Nephron progenitor cell (in vitro differentiated cells): ENCODE data around the gene MEIOB.
"Not testable (repeated sequence)": the region's sequence is repeated elsewhere in the genome, so short reads cannot be mapped to it uniquely, and the experiment has no call there.

ENCODE experiments used
- DNase-seq: peaks from one replicate; pipeline ENCODE4 v3.0.0; 2021
- H3K27ac Mint-ChIP-seq: 2 replicates; pipeline ENCODE4 v1.8.0; 2021; ENCODE audit warnings: mild to moderate bottlenecking, moderate library complexity, mixed read lengths
- H3K27me3 Mint-ChIP-seq: 2 replicates; pipeline ENCODE4 v1.8.0; 2021; ENCODE audit warnings: mild to moderate bottlenecking, low read depth, mixed read lengths; ENCODE audit not compliant: poor library complexity
- H3K36me3 Mint-ChIP-seq: 2 replicates; pipeline ENCODE4 v1.8.0; 2021; ENCODE audit warnings: low read depth, mixed read lengths
- H3K4me1 Mint-ChIP-seq: 2 replicates; pipeline ENCODE4 v1.8.0; 2021; ENCODE audit warnings: mixed read lengths
- H3K4me3 Mint-ChIP-seq: 2 replicates; pipeline ENCODE4 v1.8.0; 2021; ENCODE audit warnings: mild to moderate bottlenecking, moderate library complexity, mixed read lengths
- H3K9me3 Mint-ChIP-seq: 2 replicates; pipeline ENCODE4 v1.8.0; 2021; ENCODE audit warnings: mild to moderate bottlenecking, moderate library complexity, mixed read lengths
- TF ChIP-seq, protein P1 (sequence below): fragments of 200-600 bp; sonication (generic); IDR thresholded peaks from 2 replicates; pipeline ENCODE4 v1.5.0; 2021; ENCODE audit warnings: antibody characterized with exemption

MEIOB gene

DNA sequence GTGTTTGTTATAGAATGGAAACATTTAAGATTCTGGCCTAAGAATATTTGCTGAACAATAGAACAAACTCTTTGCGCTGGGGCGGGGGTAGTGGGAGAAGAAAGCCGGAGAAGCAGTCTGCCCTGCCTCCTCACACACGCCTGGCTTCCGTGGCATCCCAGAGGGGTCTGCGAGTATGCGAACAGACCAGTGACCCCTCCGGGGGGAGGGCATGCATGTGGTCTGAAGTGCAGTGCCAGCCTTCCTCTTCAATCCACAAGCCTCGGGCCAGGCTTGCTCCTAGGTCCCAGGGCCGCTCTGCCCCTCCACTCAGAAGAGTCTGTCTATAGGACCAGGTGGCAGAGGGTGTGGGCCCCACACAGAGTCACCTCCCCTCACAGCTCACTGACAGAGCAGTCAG, 64.3 kb downstream of the MEIOB start:
- Mint-ChIP-seq H3K27me3 (no peaks in the 10 kb centered on the region), H3K4me3 (no peak overlapping the region), H3K36me3 (peaks cover 43% of the 10 kb centered on the region), H3K9me3 (peaks cover 14% of the 10 kb centered on the region), H3K4me1 (no peaks in the 10 kb centered on the region), H3K27ac (no peak overlapping the region)
- TF ChIP-seq, protein P1, sequence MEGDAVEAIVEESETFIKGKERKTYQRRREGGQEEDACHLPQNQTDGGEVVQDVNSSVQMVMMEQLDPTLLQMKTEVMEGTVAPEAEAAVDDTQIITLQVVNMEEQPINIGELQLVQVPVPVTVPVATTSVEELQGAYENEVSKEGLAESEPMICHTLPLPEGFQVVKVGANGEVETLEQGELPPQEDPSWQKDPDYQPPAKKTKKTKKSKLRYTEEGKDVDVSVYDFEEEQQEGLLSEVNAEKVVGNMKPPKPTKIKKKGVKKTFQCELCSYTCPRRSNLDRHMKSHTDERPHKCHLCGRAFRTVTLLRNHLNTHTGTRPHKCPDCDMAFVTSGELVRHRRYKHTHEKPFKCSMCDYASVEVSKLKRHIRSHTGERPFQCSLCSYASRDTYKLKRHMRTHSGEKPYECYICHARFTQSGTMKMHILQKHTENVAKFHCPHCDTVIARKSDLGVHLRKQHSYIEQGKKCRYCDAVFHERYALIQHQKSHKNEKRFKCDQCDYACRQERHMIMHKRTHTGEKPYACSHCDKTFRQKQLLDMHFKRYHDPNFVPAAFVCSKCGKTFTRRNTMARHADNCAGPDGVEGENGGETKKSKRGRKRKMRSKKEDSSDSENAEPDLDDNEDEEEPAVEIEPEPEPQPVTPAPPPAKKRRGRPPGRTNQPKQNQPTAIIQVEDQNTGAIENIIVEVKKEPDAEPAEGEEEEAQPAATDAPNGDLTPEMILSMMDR = no peak
- DNase-seq = no peak

DNA sequence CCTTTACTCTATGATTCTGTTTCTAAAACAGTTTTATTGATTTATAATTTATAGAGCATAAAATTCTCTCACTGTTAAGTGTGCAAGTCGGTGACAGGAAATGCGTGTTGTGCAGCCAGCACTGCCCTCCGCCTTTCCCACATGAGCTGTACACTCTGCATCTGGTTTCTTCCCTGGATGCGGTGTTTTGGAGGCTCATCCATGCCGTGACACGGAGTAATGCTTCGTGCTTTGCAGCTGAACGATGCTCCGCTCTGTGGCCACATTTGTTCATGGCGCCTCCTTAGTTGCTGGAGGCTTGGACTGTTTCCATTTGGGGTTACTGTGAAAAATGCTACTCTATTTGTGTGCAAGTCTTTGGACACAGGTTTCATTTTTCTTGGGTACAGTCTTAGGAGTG, 71.3 kb downstream of the MEIOB start:
- TF ChIP-seq, protein P1 = no peak
- Mint-ChIP-seq H3K27me3 (no peaks in the 10 kb centered on the region), H3K9me3 (peaks cover 46% of the 10 kb centered on the region), H3K4me3 (no peak overlapping the region), H3K36me3 (peaks cover 74% of the 10 kb centered on the region), H3K27ac (no peak overlapping the region), H3K4me1 (no peaks in the 10 kb centered on the region)
- DNase-seq = no peak

DNA sequence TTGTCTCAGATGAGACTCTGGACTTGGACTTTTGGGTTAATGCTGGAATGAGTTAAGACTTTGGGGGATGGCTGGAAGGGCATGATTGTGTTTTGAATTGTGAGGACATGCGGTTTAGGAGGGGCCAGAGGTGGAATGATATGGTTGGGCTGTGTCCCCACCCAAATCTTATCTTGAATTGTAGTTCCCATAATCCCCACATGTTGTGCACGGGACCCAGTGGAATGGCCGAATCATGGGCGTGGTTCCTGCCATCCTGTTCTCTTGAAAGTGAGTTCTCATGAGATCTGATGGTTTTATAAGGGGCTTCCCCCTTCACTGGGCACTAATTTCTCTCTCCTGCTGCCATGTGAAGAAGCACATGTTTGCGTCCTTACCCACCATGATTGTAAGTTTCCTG, 72.7 kb downstream of the MEIOB start:
- H3K4me1 Mint-ChIP-seq, H3K27me3 Mint-ChIP-seq, DNase-seq, H3K27ac Mint-ChIP-seq, H3K4me3 Mint-ChIP-seq: not testable (repeated sequence)
- peaks cover 43% of the 10 kb centered on the region for H3K9me3 Mint-ChIP-seq
- H3K36me3 Mint-ChIP-seq = peaks cover 59% of the 10 kb centered on the region

DNA sequence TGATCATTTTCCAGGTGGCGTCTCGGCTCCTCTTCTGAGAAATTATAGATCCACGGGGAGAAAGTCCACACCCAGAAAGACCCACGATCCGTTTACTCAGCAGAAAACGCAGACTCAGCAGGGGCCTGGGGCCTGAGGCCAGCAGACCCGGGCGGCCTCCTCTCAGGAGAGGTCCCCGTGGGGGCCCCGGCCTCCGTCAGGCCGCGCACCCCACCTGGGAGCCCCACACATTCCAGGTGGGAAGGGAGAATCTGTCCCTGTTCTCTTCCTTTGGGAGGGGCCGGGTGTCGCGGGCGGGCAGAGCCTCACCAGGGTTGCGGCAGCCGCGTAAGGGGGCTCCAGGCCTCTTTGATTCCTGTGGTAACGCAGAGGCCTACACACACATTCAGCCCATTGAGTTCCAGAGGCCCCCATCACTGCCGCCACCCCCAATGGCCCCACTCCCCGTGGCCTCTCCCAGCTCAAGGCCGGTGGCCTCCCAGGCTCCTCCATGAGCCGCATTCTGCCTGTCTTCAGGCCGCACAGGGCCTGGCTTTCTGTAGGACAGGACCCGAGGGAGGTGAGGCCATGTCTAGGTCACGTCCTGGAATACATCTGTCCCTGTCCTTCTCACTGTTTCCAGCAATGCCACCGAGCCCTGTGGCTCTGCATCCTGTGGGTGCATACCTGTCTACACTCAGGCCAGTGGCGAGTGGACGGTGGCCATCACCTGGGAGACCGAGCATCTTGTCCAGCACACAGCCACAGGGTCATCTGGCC, 76.9 kb downstream of the MEIOB start:
- Mint-ChIP-seq H3K27ac (no peak overlapping the region), H3K36me3 (peaks cover 39% of the 10 kb centered on the region), H3K9me3 (peaks cover 35% of the 10 kb centered on the region), H3K4me1 (no peaks in the 10 kb centered on the region), H3K27me3 (no peaks in the 10 kb centered on the region), H3K4me3 (no peak overlapping the region)
- no peak for DNase-seq
- TF ChIP-seq, protein P1 = no peak

DNA sequence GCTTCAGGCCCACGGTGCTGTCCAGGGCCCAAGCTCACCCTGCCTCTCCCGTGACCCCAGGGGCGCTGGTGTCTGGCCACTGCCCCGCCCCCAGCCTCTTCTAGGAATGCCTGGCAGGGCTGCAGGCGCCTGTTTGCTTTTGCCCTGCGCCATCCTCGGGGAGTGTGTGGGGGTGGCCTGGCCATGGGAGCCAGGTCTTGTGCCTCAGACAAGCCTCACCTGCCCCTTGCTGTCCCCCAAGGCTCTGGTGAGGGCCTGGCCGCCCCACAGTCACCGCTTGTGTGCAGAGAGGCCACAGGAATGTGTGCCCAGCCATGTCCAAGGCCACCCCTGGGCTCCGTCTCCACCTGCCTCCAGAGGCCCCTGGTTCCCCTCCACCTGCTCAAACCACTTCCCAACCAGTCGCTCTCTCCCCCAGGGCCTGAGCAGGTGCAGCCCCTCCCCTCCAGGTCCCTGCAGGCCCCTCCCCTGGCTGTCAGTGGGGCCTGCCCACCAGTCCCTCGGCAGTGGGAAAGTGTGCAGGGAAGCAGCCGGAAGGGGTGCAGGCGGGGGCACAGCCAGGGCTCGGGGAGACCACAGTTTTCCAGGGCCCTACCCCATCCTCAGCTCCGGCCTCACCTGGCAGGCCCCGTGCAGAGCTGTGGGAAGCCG, 77.6 kb downstream of the MEIOB start:
- peaks cover 32% of the 10 kb centered on the region for H3K36me3 Mint-ChIP-seq
- H3K4me1 Mint-ChIP-seq = no peaks in the 10 kb centered on the region
- H3K9me3 Mint-ChIP-seq = peaks cover 28% of the 10 kb centered on the region
- DNase-seq = no peak
- H3K27ac Mint-ChIP-seq = no peak overlapping the region
- TF ChIP-seq, protein P1 = no peak
- no peaks in the 10 kb centered on the region for H3K27me3 Mint-ChIP-seq
- no peak overlapping the region for H3K4me3 Mint-ChIP-seq

DNA sequence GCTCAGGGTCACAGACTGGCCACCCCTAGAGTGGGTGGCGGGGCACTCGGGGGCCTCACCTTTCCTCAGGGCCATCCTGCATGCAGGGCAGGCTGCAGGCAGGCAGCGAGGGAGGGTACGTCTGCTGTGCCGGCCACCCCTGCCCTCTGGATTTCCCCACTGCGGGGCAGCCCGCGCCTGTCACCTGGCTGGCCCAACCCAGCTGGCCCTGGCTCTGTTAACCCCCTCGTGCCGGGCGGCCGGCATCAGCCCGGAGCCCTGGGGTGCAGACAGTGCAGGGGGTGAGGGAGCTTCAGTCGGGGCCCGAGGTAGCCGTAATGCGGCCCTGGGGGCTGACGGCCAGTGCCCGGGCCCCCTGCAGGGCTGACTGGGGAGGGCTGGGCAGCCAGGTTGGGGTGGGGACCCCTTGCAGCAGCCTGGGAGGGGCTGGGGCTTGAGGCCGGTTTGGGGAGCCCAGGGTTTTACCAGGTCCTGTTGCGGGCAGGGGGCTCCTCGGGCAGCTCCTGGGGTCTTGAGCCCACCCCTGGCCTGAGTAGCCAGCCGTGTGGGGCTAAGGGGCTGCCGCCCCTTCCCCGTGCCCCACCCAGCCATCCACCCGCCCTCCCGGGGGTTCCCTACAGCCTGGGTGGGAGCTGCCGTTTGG, 78.3 kb downstream of the MEIOB start, which contains the start of gene IGFALS:
Gene IGFALS, minus strand, starts transcription at position 128 of the 643 bp plus-strand sequence. Its CDS starts 53 bp downstream, at position 75.
- TF ChIP-seq, protein P1 = no peak
- Mint-ChIP-seq H3K27ac (no peak within 1 kb of the TSS), H3K36me3 (peaks cover 25% of the 10 kb centered on the region), H3K4me1 (no peaks in the 10 kb centered on the region), H3K9me3 (peaks cover 21% of the 10 kb centered on the region), H3K27me3 (no peaks in the 10 kb centered on the region), H3K4me3 (no peak within 1 kb of the TSS)
- no peak for DNase-seq
